ENCODE data around the gene TPCN1.
A peak's percentile ranks its signal among the peaks of the same experiment; 100 is the strongest.

TPCN1 gene

GRCh38 chr12:113221181-113221996 is at the start of gene TPCN1:
TPCN1 (plus strand) TSS chr12:113221464; CDS start chr12:113226853, 5,389 bp downstream.
- peak; percentile 80 to 100 (median 99) for DNase-seq

GRCh38 chr12:113171543-113171942 is 49.7 kb upstream of the TPCN1 start:
- no peak for DNase-seq

GRCh38 chr12:113172185-113172584 is 49.1 kb upstream of the TPCN1 start:
- no peak for DNase-seq

- no peak for DNase-seq
Measured at GRCh38 chr12:113173081-113173698, 48.1 kb upstream of the TPCN1 start.

- peak in 49 of 56 donors; percentile 6 to 82 (median 44) for DNase-seq
Measured at GRCh38 chr12:113174461-113175384, 46.5 kb upstream of the TPCN1 start.

- DNase-seq: no peak
Measured at GRCh38 chr12:113179023-113179422, 42.2 kb upstream of the TPCN1 start.

GRCh38 chr12:113180333-113180732 is 40.9 kb upstream of the TPCN1 start:
- no peak for DNase-seq

- DNase-seq: no peak
Measured at GRCh38 chr12:113181975-113182374, 39.3 kb upstream of the TPCN1 start.

GRCh38 chr12:113183030-113183589 is 38.2 kb upstream of the TPCN1 start:
- no peak for DNase-seq

- DNase-seq: peak in 1 of 56 donors; percentile 63
Measured at GRCh38 chr12:113184098-113184899, 37.0 kb upstream of the TPCN1 start.

GRCh38 chr12:113184900-113185179 is 36.4 kb upstream of the TPCN1 start:
- DNase-seq: peak in 55 of 56 donors; percentile 17 to 88 (median 77)

GRCh38 chr12:113185180-113186032 is 35.9 kb upstream of the TPCN1 start, which contains the start of the genes DDX54 and RITA1:
DDX54 (minus strand) TSS chr12:113185478; CDS start chr12:113185451, 27 bp downstream.
RITA1 (plus strand) TSS chr12:113185721; CDS start chr12:113186747, 1,026 bp downstream.
- DNase-seq: peak in 54 of 56 donors; percentile 26 to 90 (median 76)

- peak in 1 of 56 donors; percentile 47 for DNase-seq
Measured at GRCh38 chr12:113186033-113186365, 35.3 kb upstream of the TPCN1 start.

GRCh38 chr12:113186666-113187325 is 34.5 kb upstream of the TPCN1 start:
- no peak for DNase-seq

GRCh38 chr12:113189361-113189760 is 31.9 kb upstream of the TPCN1 start:
- DNase-seq: no peak

- DNase-seq: peak in 6 of 56 donors; percentile 10 to 33 (median 15)
Measured at GRCh38 chr12:113190761-113191160, 30.5 kb upstream of the TPCN1 start.

- no peak for DNase-seq
Measured at GRCh38 chr12:113191227-113191626, 30.0 kb upstream of the TPCN1 start.

GRCh38 chr12:113194971-113195391 is 26.3 kb upstream of the TPCN1 start:
- no peak for DNase-seq

GRCh38 chr12:113195598-113195997 is 25.7 kb upstream of the TPCN1 start:
- no peak for DNase-seq
